ENCODE measurements around the gene FPGS. TPM values are rescaled to one million over a fixed set of nuclear protein-coding genes. Genes with fewer than 3 reads are reported as not detected.

The FPGS gene
- total and polyA plus RNA-seq, 9 donors: 18.9 to 209 (median 154) TPM

DNA sequence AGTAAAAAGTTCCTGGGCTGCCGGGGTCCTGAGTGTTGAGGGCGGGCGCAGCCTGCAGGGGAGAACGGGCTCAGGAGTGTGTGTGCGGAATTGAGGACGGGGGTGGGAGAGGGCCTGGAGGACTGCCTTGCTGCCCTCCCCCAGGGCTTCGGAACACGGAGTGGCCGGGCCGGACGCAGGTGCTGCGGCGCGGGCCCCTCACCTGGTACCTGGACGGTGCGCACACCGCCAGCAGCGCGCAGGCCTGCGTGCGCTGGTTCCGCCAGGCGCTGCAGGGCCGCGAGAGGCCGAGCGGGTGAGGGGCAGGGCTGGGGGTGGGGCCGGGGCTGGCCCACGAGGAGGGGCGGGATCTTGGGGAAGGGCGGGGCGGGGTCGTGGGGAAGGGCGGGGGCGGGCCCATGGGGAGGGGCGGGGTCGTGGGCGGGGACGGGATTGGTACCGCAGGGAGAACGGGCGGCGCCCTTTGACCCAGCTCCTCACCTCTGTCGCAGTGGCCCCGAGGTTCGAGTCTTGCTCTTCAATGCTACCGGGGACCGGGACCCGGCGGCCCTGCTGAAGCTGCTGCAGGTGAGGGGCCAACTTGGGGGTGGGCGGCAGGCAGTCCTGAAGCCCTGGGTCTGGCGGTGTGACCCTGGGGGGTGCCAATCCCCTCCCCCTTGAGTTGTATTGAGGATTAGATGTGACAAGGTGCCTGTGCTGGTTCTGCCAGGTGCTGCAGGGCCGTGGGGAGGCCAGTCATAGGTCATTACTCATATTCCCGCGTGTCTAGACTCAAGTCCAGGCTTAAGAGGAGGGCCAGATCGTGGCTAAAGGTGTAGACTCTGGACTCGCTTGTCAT lies 7.1 kb downstream of the FPGS start:
- DNase-seq: peak in 4 of 5 donors; percentile 53 to 74 (median 62)
- Histone ChIP-seq H3K4me3 (no peak overlapping the region), H3K4me1 (ENCODE audit: insufficient read depth) (peaks cover 6% of the 10 kb centered on the region), H3K9me3 (no peaks in the 10 kb centered on the region), H3K36me3 (no peaks in the 10 kb centered on the region), H3K27me3 (no peaks in the 10 kb centered on the region), H3K27ac (peak overlapping the region; percentile 27 to 74)
- intact Hi-C loops (cut with DNase I): no loop called here
- TF ChIP-seq, protein P1, sequence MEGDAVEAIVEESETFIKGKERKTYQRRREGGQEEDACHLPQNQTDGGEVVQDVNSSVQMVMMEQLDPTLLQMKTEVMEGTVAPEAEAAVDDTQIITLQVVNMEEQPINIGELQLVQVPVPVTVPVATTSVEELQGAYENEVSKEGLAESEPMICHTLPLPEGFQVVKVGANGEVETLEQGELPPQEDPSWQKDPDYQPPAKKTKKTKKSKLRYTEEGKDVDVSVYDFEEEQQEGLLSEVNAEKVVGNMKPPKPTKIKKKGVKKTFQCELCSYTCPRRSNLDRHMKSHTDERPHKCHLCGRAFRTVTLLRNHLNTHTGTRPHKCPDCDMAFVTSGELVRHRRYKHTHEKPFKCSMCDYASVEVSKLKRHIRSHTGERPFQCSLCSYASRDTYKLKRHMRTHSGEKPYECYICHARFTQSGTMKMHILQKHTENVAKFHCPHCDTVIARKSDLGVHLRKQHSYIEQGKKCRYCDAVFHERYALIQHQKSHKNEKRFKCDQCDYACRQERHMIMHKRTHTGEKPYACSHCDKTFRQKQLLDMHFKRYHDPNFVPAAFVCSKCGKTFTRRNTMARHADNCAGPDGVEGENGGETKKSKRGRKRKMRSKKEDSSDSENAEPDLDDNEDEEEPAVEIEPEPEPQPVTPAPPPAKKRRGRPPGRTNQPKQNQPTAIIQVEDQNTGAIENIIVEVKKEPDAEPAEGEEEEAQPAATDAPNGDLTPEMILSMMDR (IDR thresholded peaks at IDR 0.05): no peak
- TF ChIP-seq EP300 (IDR thresholded peaks at IDR 0.05): no peak
- no peak for TF ChIP-seq POLR2A (IDR thresholded peaks at IDR 0.05)
- 33 to 51% (median 46%) methylated on average over 38 to 57 of the region's 57 CpGs for WGBS, 3 donors

GRCh38 chr9:127810378-127811187 lies 7.9 kb downstream of the FPGS start:
- no peaks in the 10 kb centered on the region for H3K9me3 ChIP-seq
- H3K27me3 ChIP-seq: no peaks in the 10 kb centered on the region
- no peak for DNase-seq
- intact Hi-C loops (cut with DNase I): no loop called here
- no peaks in the 10 kb centered on the region for H3K36me3 ChIP-seq
- TF ChIP-seq, protein P1 (IDR thresholded peaks at IDR 0.05): no peak
- TF ChIP-seq EP300 (IDR thresholded peaks at IDR 0.05) (no peak), POLR2A (IDR thresholded peaks at IDR 0.05) (no peak)
- no peak overlapping the region for H3K4me3 ChIP-seq
- 93 to 97% (median 96%) methylated on average over 10 of the region's 10 CpGs for WGBS, 3 donors
- H3K4me1 ChIP-seq (ENCODE audit: insufficient read depth): peaks cover 4% of the 10 kb centered on the region
- peak overlapping the region in 1 of 2 donors; percentile 74 for H3K27ac ChIP-seq

DNA sequence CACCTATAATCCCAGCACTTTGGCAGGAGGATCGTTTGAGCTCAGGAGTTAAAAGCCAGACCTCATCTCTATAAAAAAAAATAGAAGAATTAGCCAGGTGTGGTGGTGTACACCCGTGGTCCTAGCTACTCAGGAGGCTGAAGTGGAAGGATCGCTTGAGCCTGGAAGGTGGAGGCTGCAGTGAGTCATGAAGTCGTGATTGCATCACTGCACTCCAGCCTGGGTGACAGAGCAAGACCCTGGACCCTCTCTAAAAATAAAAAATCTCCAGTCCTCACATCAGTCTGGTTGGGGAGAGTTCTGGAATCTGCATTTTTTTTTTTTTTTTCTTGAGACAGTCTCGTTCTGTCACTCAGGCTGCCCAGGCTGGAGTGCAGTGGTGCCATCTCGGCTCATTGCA lies 9.3 kb downstream of the FPGS start:
- Histone ChIP-seq H3K27ac (no peak overlapping the region), H3K36me3 (no peaks in the 10 kb centered on the region), H3K27me3 (no peaks in the 10 kb centered on the region), H3K9me3 (no peaks in the 10 kb centered on the region), H3K4me1 (ENCODE audit: insufficient read depth) (peaks cover 7% of the 10 kb centered on the region), H3K4me3 (no peak overlapping the region)
- no peak for DNase-seq
- intact Hi-C loops (cut with DNase I): no loop called here
- WGBS, 3 donors: 82 to 86% (median 84%) methylated on average over 6 of the region's 6 CpGs
- TF ChIP-seq, protein P1 (IDR thresholded peaks at IDR 0.05): no peak
- TF ChIP-seq EP300 (IDR thresholded peaks at IDR 0.05) (no peak), POLR2A (IDR thresholded peaks at IDR 0.05) (no peak)

DNA sequence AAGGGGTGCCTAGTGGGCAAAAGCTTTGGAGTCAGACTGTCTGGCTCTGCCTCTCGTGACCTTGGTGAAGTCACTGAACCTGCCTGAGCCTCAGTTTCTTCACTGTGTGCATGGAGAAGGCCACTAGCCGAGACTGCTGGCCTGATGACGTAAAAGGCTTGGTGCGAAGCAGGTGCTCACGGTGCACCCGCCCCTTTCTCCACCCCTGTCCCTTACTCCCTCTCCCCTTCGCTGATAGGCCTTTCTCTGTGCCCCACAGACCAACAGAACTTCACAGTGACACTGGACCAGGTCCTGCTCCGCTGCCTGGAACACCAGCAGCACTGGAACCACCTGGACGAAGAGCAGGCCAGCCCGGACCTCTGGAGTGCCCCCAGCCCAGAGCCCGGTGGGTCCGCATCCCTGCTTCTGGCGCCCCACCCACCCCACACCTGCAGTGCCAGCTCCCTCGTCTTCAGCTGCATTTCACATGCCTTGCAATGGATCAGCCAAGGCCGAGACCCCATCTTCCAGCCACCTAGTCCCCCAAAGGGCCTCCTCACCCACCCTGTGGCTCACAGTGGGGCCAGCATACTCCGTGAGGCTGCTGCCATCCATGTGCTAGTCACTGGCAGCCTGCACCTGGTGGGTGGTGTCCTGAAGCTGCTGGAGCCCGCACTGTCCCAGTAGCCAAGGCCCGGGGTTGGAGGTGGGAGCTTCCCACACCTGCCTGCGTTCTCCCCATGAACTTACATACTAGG lies 10.4 kb downstream of the FPGS start:
- peaks cover 7% of the 10 kb centered on the region for H3K4me1 ChIP-seq (ENCODE audit: insufficient read depth)
- peak in 3 of 5 donors; percentile 24 to 42 (median 41) for DNase-seq
- peak overlapping the region in 1 of 2 donors; percentile 29 for H3K27ac ChIP-seq
- no peaks in the 10 kb centered on the region for H3K9me3 ChIP-seq
- 78 to 83% (median 82%) methylated on average over 17 to 19 of the region's 19 CpGs for WGBS, 3 donors
- no peak overlapping the region for H3K4me3 ChIP-seq
- TF ChIP-seq EP300 (IDR thresholded peaks at IDR 0.05) (no peak), POLR2A (IDR thresholded peaks at IDR 0.05) (no peak)
- TF ChIP-seq, protein P1 (IDR thresholded peaks at IDR 0.05): no peak
- no peaks in the 10 kb centered on the region for H3K36me3 ChIP-seq
- intact Hi-C loops (cut with DNase I): no loop called here
- H3K27me3 ChIP-seq: no peaks in the 10 kb centered on the region

Data from ovary (tissue), 9 donors.